Lower lobe of right lung (tissue), 2 donors: ENCODE data around the gene PGS1. TPM values are rescaled to one million over a fixed set of nuclear protein-coding genes. Genes with fewer than 3 reads are reported as not detected.
A peak's percentile ranks its signal among the peaks of the same experiment; 100 is the strongest.

Source experiments
- ATAC-seq, 2 donors: fragments of 200-7000 bp; cut with Tn5 transposase; one replicate each; pipeline ENCODE4 v1.9.1; 2020 to 2022; ENCODE audit warnings: mild to moderate bottlenecking in 2 of 2, moderate library complexity in 2 of 2
- DNase-seq: peaks from one replicate; pipeline ENCODE4 v3.0.0-alpha.2; 2020
- H3K27ac ChIP-seq: fragments of 200-600 bp; one replicate; pipeline ENCODE4 v1.8.0; 2022
- H3K27me3 ChIP-seq: fragments of 200-600 bp; one replicate; pipeline ENCODE4 v1.8.0; 2022; ENCODE audit warnings: low read depth
- H3K36me3 ChIP-seq: fragments of 200-600 bp; one replicate; pipeline ENCODE4 v1.8.0; 2022; ENCODE audit warnings: mild to moderate bottlenecking
- H3K4me1 ChIP-seq: fragments of 200-600 bp; one replicate; pipeline ENCODE4 v1.8.0; 2022
- H3K4me3 ChIP-seq: fragments of 200-600 bp; one replicate; pipeline ENCODE4 v1.8.0; 2022; ENCODE audit warnings: mild to moderate bottlenecking
- H3K9me3 ChIP-seq: fragments of 200-600 bp; one replicate; pipeline ENCODE4 v1.8.0; 2022
- intact Hi-C: fragments of 100-400 bp; cut with DNase I; formaldehyde crosslinking; loops from one replicate; pipeline ENCODE4 v1.11.0; 2022
- total RNA-seq: library from RNA; stranded (reverse); fragmentation: NEBNext Ultra II Directional; extraction: Animal tissue kit (Norgen Biotek cat#: 25700); gene quantifications from one replicate; pipeline ENCODE4 v1.2.1, GENCODE V29; 2021
- TF ChIP-seq, protein P1 (sequence below): fragments of 200-600 bp; IDR thresholded peaks from one replicate; pipeline ENCODE4 v1.8.0; 2022; ENCODE audit warnings: antibody characterized with exemption, mild to moderate bottlenecking
- donor health status: DM: no; HTN: yes; CAD: no; lungs with severe emphysema.

PGS1 gene
- total RNA-seq, 1 donor from 2014 or later: 90.9 TPM

DNA sequence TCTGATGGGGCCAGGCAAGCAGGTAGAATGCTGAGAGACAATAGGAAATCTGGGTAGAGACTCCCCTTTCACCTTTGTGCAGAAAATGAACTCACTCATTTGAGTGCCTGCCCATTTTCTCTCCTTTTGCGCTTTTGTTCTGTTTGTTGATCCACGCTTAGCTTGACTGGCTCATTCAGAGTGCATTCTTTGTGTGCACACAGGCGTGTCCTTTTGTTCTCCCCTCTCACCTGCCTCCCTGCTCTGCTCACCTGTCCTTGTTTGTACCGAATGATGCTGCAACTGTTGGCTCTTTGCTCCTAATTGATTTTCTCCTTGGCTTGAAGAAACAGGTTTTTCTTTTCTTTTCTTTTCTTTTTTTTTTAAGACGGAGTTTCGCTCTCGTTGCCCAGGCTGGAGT, 15.8 kb downstream of the PGS1 start:
- Histone ChIP-seq H3K27ac (no peak overlapping the region), H3K9me3 (no peaks in the 10 kb centered on the region), H3K4me3 (no peak overlapping the region), H3K4me1 (peaks cover 80% of the 10 kb centered on the region), H3K27me3 (no peaks in the 10 kb centered on the region), H3K36me3 (peaks cover 73% of the 10 kb centered on the region)
- intact Hi-C loops: no loop called here
- no peak for ATAC-seq
- TF ChIP-seq, protein P1, sequence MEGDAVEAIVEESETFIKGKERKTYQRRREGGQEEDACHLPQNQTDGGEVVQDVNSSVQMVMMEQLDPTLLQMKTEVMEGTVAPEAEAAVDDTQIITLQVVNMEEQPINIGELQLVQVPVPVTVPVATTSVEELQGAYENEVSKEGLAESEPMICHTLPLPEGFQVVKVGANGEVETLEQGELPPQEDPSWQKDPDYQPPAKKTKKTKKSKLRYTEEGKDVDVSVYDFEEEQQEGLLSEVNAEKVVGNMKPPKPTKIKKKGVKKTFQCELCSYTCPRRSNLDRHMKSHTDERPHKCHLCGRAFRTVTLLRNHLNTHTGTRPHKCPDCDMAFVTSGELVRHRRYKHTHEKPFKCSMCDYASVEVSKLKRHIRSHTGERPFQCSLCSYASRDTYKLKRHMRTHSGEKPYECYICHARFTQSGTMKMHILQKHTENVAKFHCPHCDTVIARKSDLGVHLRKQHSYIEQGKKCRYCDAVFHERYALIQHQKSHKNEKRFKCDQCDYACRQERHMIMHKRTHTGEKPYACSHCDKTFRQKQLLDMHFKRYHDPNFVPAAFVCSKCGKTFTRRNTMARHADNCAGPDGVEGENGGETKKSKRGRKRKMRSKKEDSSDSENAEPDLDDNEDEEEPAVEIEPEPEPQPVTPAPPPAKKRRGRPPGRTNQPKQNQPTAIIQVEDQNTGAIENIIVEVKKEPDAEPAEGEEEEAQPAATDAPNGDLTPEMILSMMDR: no peak
- DNase-seq: no peak

DNA sequence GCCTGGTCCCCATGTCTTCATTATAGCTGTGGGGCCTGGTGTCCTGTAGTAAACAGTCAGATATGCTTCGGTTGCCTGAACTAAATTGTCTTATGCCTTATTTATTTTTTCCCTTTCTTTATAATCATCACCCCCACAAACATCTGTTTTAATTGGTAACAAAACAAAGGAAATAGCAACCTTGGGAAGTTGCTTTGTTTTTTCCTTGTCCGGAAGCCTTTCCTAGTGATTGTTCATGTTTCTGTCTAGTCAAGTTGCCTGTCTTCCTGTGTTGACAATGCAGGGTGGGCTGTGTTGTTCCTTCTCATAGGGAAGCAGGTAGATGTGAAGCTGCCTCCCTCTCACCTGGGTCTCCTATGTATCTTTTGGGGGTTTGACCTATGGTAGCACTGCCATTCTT, 16.7 kb downstream of the PGS1 start:
- Histone ChIP-seq H3K27me3 (no peaks in the 10 kb centered on the region), H3K9me3 (no peaks in the 10 kb centered on the region), H3K27ac (peak overlapping the region; percentile 57), H3K36me3 (peaks cover 82% of the 10 kb centered on the region), H3K4me1 (peaks cover 70% of the 10 kb centered on the region), H3K4me3 (no peak overlapping the region)
- intact Hi-C loops: no loop called here
- no peak for DNase-seq
- TF ChIP-seq, protein P1: no peak
- ATAC-seq: no peak

DNA sequence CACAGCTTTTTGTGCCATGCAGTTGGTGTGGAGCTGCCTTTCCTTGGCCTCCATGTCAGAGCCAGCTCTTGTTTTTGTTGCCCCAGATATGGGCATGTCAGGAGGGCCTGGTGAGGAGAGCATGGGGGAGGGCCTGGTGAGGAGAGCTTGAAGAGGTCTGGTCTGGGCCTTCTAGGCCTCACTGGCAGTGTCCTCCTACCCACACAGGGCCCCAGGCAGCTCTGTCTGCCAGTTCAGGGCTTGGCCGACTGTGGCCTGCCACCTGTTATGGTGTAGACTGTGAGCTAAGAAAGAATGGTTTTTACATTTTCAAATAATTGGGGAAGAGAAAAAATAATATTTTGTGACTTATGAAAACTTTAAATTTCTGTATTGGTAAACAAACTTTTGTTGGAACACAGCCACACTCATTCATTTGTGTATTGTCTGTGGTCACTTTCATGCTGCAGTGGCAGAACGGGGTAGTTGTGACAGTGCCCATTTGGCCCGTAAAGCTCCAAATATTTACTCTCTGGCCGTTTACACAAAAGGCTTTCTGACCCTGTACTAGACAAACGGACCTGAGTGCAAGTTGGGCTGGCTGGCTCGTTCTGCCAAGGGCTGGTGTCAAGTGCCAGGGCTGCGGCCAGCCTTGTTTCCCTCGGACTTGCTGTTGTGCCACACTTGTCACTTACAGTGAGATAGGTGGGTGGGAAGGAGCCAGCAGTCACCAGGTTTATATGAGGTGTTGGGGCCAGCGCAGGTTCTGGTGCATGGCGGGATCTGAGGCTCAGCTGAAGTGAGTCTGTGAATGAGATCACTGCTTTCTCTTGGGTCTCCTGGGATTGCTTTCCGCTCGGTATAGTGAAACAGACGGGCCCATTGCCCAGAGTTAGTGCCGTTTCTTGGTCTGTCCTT, 18.2 kb downstream of the PGS1 start:
- TF ChIP-seq, protein P1: no peak
- Histone ChIP-seq H3K36me3 (peaks cover 88% of the 10 kb centered on the region), H3K9me3 (no peaks in the 10 kb centered on the region), H3K4me1 (peaks cover 57% of the 10 kb centered on the region), H3K27me3 (no peaks in the 10 kb centered on the region), H3K4me3 (no peak overlapping the region), H3K27ac (peak overlapping the region; percentile 56)
- intact Hi-C loops: no loop called here
- ATAC-seq (peak; percentile 62 to 66), DNase-seq (peak; percentile 70)

DNA sequence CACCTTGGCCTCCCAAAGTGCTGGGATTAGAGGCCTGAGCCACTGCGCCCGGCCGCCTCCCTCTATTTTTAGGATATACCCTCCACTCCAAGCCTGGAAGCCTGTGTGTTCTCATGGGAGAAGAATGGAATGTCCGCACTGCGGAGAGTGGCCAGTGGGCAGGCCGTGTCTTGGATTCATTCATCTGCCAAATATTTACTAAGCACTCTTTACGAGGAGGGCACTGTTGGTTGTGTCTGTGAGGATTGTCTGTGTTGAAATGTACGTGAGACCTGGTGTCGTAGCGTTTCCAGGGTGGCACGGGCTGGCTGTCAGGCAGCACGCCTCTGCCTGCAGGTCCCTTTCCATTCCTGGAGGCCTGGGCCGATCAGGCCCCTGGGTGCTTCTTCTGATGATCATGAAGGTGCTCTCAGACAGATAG, 19.2 kb downstream of the PGS1 start:
- H3K27me3 ChIP-seq: no peaks in the 10 kb centered on the region
- H3K36me3 ChIP-seq: peaks cover 94% of the 10 kb centered on the region
- H3K4me3 ChIP-seq: no peak overlapping the region
- ATAC-seq (peak; percentile 75 to 86), DNase-seq (no peak)
- peaks cover 47% of the 10 kb centered on the region for H3K4me1 ChIP-seq
- peak overlapping the region; percentile 56 for H3K27ac ChIP-seq
- no peaks in the 10 kb centered on the region for H3K9me3 ChIP-seq
- intact Hi-C loops: no loop called here
- TF ChIP-seq, protein P1: no peak

DNA sequence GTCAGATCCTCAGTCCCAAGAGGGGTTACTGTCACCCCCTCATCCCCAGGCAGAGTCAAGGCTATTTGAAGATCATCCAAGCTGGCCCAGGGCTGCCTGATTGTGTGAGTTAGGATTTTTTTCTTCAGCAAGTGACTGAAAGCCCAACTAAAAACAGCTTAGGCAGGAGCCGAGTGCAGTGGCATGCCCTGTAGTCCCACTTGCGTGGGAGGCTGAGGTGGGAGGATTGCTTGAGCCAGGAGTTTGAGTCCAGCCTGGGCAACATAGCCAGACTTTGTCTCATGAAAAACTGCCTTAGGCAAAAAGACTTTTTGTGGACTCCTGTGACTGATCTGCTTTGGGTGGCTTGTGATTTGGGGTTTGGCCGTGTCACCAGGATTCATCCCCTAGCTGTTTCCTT, 19.9 kb downstream of the PGS1 start:
- intact Hi-C loops: no loop called here
- Histone ChIP-seq H3K27me3 (no peaks in the 10 kb centered on the region), H3K27ac (no peak overlapping the region), H3K9me3 (no peaks in the 10 kb centered on the region), H3K36me3 (peaks cover 95% of the 10 kb centered on the region), H3K4me1 (peaks cover 45% of the 10 kb centered on the region), H3K4me3 (no peak overlapping the region)
- DNase-seq: no peak
- TF ChIP-seq, protein P1: no peak
- no peak for ATAC-seq
